ENCODE data around the gene PTPRU.

Gene PTPRU

GRCh38 chr1:29317063-29317915, 81.0 kb downstream of the PTPRU start:
- no peak for DNase-seq (ENCODE audit: low read depth in 2 of 2)

GRCh38 chr1:29317916-29318530, 81.7 kb downstream of the PTPRU start:
- no peak for DNase-seq (ENCODE audit: low read depth in 2 of 2)

GRCh38 chr1:29318724-29319123, 82.4 kb downstream of the PTPRU start:
- DNase-seq (ENCODE audit: low read depth in 2 of 2), result no peak

GRCh38 chr1:29319300-29320110, 83.2 kb downstream of the PTPRU start:
- no peak for DNase-seq (ENCODE audit: low read depth in 2 of 2)

- no peak for DNase-seq (ENCODE audit: low read depth in 2 of 2)
Observed at GRCh38 chr1:29320156-29320940, 84.0 kb downstream of the PTPRU start.

- DNase-seq (ENCODE audit: low read depth in 2 of 2), result no peak
Observed at GRCh38 chr1:29321176-29321575, 84.9 kb downstream of the PTPRU start.

- no peak for DNase-seq (ENCODE audit: low read depth in 2 of 2)
Observed at GRCh38 chr1:29322147-29322694, 85.9 kb downstream of the PTPRU start.

- DNase-seq (ENCODE audit: low read depth in 2 of 2), result no peak
Observed at GRCh38 chr1:29322861-29323585, 86.7 kb downstream of the PTPRU start.

GRCh38 chr1:29323636-29324035, 87.3 kb downstream of the PTPRU start:
- DNase-seq (ENCODE audit: low read depth in 2 of 2), result no peak

GRCh38 chr1:29324202-29324601, 87.9 kb downstream of the PTPRU start:
- no peak for DNase-seq (ENCODE audit: low read depth in 2 of 2)

GRCh38 chr1:29324771-29325351, 88.5 kb downstream of the PTPRU start:
- DNase-seq (ENCODE audit: low read depth in 2 of 2), result no peak

GRCh38 chr1:29325675-29326074, 89.4 kb downstream of the PTPRU start:
- no peak for DNase-seq (ENCODE audit: low read depth in 2 of 2)

GRCh38 chr1:29326123-29326522, 89.8 kb downstream of the PTPRU start:
- no peak for DNase-seq (ENCODE audit: low read depth in 2 of 2)

- no peak for DNase-seq (ENCODE audit: low read depth in 2 of 2)
Observed at GRCh38 chr1:29327223-29327935, 91.1 kb downstream of the PTPRU start.

GRCh38 chr1:29329022-29329775, 92.9 kb downstream of the PTPRU start:
- no peak for DNase-seq (ENCODE audit: low read depth in 2 of 2)

- DNase-seq (ENCODE audit: low read depth in 2 of 2), result no peak
Observed at GRCh38 chr1:29330089-29330488, 93.8 kb downstream of the PTPRU start.

GRCh38 chr1:29330856-29331255, 94.5 kb downstream of the PTPRU start:
- DNase-seq (ENCODE audit: low read depth in 2 of 2), result no peak

GRCh38 chr1:29331309-29331708, 95.0 kb downstream of the PTPRU start:
- DNase-seq (ENCODE audit: low read depth in 2 of 2), result no peak

GRCh38 chr1:29331729-29332128, 95.4 kb downstream of the PTPRU start:
- no peak for DNase-seq (ENCODE audit: low read depth in 2 of 2)
